Peyer's patch (tissue), 4 donors: ENCODE measurements around the gene ZNF790.

Experiments used
- POLR2A ChIP-seq, 2 donors: fragments of 450-650 bp; IDR thresholded peaks; one replicate each; pipeline ENCODE4 v1.5.1; 2017; ENCODE audit warnings: antibody characterized with exemption in 2 of 2, mild to moderate bottlenecking in 2 of 2, moderate library complexity in 2 of 2
- TF ChIP-seq, protein P1 (sequence below), 6 experiments: fragments of 450-650 bp in 4 of 6; fragments of 200-600 bp in 2 of 6; sonication (generic) in 1 of 6; IDR thresholded peaks; one replicate each; pipeline ENCODE4 v1.5.1; 2017 to 2019; ENCODE audit warnings: antibody characterized with exemption in 6 of 6, mild to moderate bottlenecking in 3 of 6, moderate library complexity in 1 of 6

GRCh38 chr19:36773223-36773579 lies 65.0 kb downstream of the ZNF790 start:
- TF ChIP-seq, protein P1, sequence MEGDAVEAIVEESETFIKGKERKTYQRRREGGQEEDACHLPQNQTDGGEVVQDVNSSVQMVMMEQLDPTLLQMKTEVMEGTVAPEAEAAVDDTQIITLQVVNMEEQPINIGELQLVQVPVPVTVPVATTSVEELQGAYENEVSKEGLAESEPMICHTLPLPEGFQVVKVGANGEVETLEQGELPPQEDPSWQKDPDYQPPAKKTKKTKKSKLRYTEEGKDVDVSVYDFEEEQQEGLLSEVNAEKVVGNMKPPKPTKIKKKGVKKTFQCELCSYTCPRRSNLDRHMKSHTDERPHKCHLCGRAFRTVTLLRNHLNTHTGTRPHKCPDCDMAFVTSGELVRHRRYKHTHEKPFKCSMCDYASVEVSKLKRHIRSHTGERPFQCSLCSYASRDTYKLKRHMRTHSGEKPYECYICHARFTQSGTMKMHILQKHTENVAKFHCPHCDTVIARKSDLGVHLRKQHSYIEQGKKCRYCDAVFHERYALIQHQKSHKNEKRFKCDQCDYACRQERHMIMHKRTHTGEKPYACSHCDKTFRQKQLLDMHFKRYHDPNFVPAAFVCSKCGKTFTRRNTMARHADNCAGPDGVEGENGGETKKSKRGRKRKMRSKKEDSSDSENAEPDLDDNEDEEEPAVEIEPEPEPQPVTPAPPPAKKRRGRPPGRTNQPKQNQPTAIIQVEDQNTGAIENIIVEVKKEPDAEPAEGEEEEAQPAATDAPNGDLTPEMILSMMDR (IDR thresholded peaks at IDR 0.05): no peak
- no peak for TF ChIP-seq POLR2A (IDR thresholded peaks at IDR 0.05)
